SK-N-MC (cell line): ENCODE data around the gene CLIC4.

ENCODE experiments used
- EZH2 ChIP-seq: fragments of 200-600 bp; sonication (generic); IDR thresholded peaks from one replicate; pipeline ENCODE4 v1.6.1; 2017; ENCODE audit warnings: antibody characterized with exemption
- FOXP2 ChIP-seq: optimal IDR thresholded peaks from 2 replicates; pipeline ENCODE3; 2011; ENCODE audit warnings: mild to moderate bottlenecking, moderate library complexity; ENCODE audit not compliant: insufficient read depth; ENCODE audit errors: extremely low read length, control extremely low read depth
- POLR2AphosphoS5 ChIP-seq: IDR thresholded peaks from 2 replicates; pipeline ENCODE4 v1.6.1; 2012; ENCODE audit warnings: mild to moderate bottlenecking, low read depth, low read length, borderline replicate concordance

DNA sequence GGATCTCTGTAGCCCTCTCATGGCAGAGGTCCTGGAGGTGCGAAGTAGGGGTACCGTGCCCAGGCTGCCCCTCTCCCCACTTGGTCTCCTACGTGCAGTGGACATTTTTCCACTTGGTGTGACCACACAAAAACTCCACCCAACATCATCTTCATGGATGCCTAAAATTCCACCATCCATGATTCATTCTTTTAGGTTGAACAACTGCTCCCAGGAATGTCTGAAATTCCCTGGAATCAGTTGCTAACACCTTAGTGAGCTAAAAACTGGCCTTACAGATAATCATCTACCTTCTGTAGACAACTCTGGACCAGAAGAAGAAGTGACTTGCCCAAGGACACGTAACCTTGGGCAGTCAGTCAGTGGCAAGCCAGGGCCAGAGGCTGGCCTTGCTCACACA is 32.1 kb upstream of the CLIC4 start:
- no peak for TF ChIP-seq POLR2AphosphoS5
- TF ChIP-seq EZH2: no peak
- TF ChIP-seq FOXP2: no peak
